HG02973 (cell line): ENCODE results near the gene FMC1.
"Not testable (repeated sequence)": the region's sequence is repeated elsewhere in the genome, so short reads cannot be mapped to it uniquely, and the experiment has no call there.

Source experiments
- ATAC-seq: cut with Tn5 transposase; IDR thresholded peaks from one replicate; pipeline ENCODE4 v1.9.1; 2021; ENCODE audit warnings: moderate library complexity; ENCODE audit not compliant: unreplicated experiment

Gene FMC1

GRCh38 chr7:139341058-139341775, at the start of gene FMC1:
Gene FMC1, plus strand, starts transcription at chr7:139341337. Its CDS starts 48 bp downstream, at chr7:139341385.
- ATAC-seq = peak; percentile 54

GRCh38 chr7:139292821-139293220, 48.3 kb upstream of the FMC1 start:
- no peak for ATAC-seq

GRCh38 chr7:139293534-139293933, 47.6 kb upstream of the FMC1 start:
- no peak for ATAC-seq

- ATAC-seq = no peak
Measured at GRCh38 chr7:139294241-139294640, 46.9 kb upstream of the FMC1 start.

- ATAC-seq = no peak
Measured at GRCh38 chr7:139294951-139295575, 46.1 kb upstream of the FMC1 start.

GRCh38 chr7:139297795-139298194, 43.3 kb upstream of the FMC1 start:
- no peak for ATAC-seq

- no peak for ATAC-seq
Measured at GRCh38 chr7:139299296-139299695, 41.8 kb upstream of the FMC1 start.

GRCh38 chr7:139300390-139300789, 40.7 kb upstream of the FMC1 start:
- no peak for ATAC-seq

- ATAC-seq = no peak
Measured at GRCh38 chr7:139304517-139304916, 36.6 kb upstream of the FMC1 start.

- no peak for ATAC-seq
Measured at GRCh38 chr7:139317939-139318505, 23.1 kb upstream of the FMC1 start.

GRCh38 chr7:139321071-139321745, 19.9 kb upstream of the FMC1 start:
- ATAC-seq = no peak

- ATAC-seq = not testable (repeated sequence)
Measured at GRCh38 chr7:139324709-139325108, 16.4 kb upstream of the FMC1 start.

- no peak for ATAC-seq
Measured at GRCh38 chr7:139328375-139328774, 12.8 kb upstream of the FMC1 start.

- no peak for ATAC-seq
Measured at GRCh38 chr7:139329119-139329518, 12.0 kb upstream of the FMC1 start.

- ATAC-seq = no peak
Measured at GRCh38 chr7:139330333-139331030, 10.7 kb upstream of the FMC1 start.

- no peak for ATAC-seq
Measured at GRCh38 chr7:139332697-139333359, 8.3 kb upstream of the FMC1 start.

GRCh38 chr7:139333443-139333842, 7.7 kb upstream of the FMC1 start:
- not testable (repeated sequence) for ATAC-seq

- ATAC-seq = no peak
Measured at GRCh38 chr7:139334399-139335150, 6.6 kb upstream of the FMC1 start.

GRCh38 chr7:139339025-139339424, 2.1 kb upstream of the FMC1 start:
- no peak for ATAC-seq

GRCh38 chr7:139339698-139340036, 1.5 kb upstream of the FMC1 start:
- no peak for ATAC-seq
